ENCODE measurements around the gene PRKAR2B. TPM values are rescaled to one million over a fixed set of nuclear protein-coding genes. Genes with fewer than 3 reads are reported as not detected.
"Not testable (repeated sequence)": the region's sequence is repeated elsewhere in the genome, so short reads cannot be mapped to it uniquely, and the experiment has no call there.

Gene PRKAR2B
- total and polyA plus RNA-seq, 2 donors: 3.5 to 7.1 TPM

GRCh38 chr7:107150375-107151073 lies 106.0 kb downstream of the PRKAR2B start:
- Histone ChIP-seq H3K9me3 (ENCODE audit: control insufficient read depth in 2 of 2, insufficient read depth in 1 of 2, low read length in 1 of 2) (no peaks in the 10 kb centered on the region), H3K36me3 (ENCODE audit: control insufficient read depth in 2 of 2, insufficient read depth in 2 of 2, low read length in 1 of 2) (no peaks in the 10 kb centered on the region), H3K4me1 (ENCODE audit: control insufficient read depth in 2 of 2, insufficient read depth in 2 of 2, low read length in 2 of 2) (no peaks in the 10 kb centered on the region), H3K27ac (ENCODE audit: low read depth in 1 of 2, low read length in 1 of 2) (no peak overlapping the region), H3K4me3 (ENCODE audit: low read length in 2 of 2) (no peak overlapping the region), H3K27me3 (ENCODE audit: control insufficient read depth in 2 of 2, insufficient read depth in 1 of 2, low read length in 1 of 2) (no peaks in the 10 kb centered on the region)
- peak; percentile 47 to 86 (median 74) for DNase-seq (ENCODE audit: low read depth in 6 of 9, low spot score in 9 of 9)
- 28% methylated on average over 4 of the region's 4 CpGs for WGBS

GRCh38 chr7:107151538-107151937 lies 107.0 kb downstream of the PRKAR2B start:
- no peaks in the 10 kb centered on the region for H3K36me3 ChIP-seq (ENCODE audit: control insufficient read depth in 2 of 2, insufficient read depth in 2 of 2, low read length in 1 of 2)
- no peaks in the 10 kb centered on the region for H3K27me3 ChIP-seq (ENCODE audit: control insufficient read depth in 2 of 2, insufficient read depth in 1 of 2, low read length in 1 of 2)
- no peak overlapping the region for H3K4me3 ChIP-seq (ENCODE audit: low read length in 2 of 2)
- no peaks in the 10 kb centered on the region for H3K4me1 ChIP-seq (ENCODE audit: control insufficient read depth in 2 of 2, insufficient read depth in 2 of 2, low read length in 2 of 2)
- no peak overlapping the region for H3K27ac ChIP-seq (ENCODE audit: low read depth in 1 of 2, low read length in 1 of 2)
- no peaks in the 10 kb centered on the region for H3K9me3 ChIP-seq (ENCODE audit: control insufficient read depth in 2 of 2, insufficient read depth in 1 of 2, low read length in 1 of 2)
- 97% methylated on average over 7 of the region's 7 CpGs for WGBS
- DNase-seq (ENCODE audit: low read depth in 6 of 9, low spot score in 9 of 9): no peak

- no peaks in the 10 kb centered on the region for H3K9me3 ChIP-seq (ENCODE audit: control insufficient read depth in 2 of 2, insufficient read depth in 1 of 2, low read length in 1 of 2)
- no peaks in the 10 kb centered on the region for H3K4me1 ChIP-seq (ENCODE audit: control insufficient read depth in 2 of 2, insufficient read depth in 2 of 2, low read length in 2 of 2)
- H3K27ac ChIP-seq (ENCODE audit: low read depth in 1 of 2, low read length in 1 of 2): no peak overlapping the region
- WGBS: 81% methylated on average over 4 of the region's 4 CpGs
- H3K27me3 ChIP-seq (ENCODE audit: control insufficient read depth in 2 of 2, insufficient read depth in 1 of 2, low read length in 1 of 2): no peaks in the 10 kb centered on the region
- no peak overlapping the region for H3K4me3 ChIP-seq (ENCODE audit: low read length in 2 of 2)
- H3K36me3 ChIP-seq (ENCODE audit: control insufficient read depth in 2 of 2, insufficient read depth in 2 of 2, low read length in 1 of 2): no peaks in the 10 kb centered on the region
- no peak for DNase-seq (ENCODE audit: low read depth in 6 of 9, low spot score in 9 of 9)
These were observed 107.5 kb downstream of the PRKAR2B start for GRCh38 chr7:107152011-107152410.

GRCh38 chr7:107154826-107155225 lies 110.3 kb downstream of the PRKAR2B start:
- no peak for DNase-seq (ENCODE audit: low read depth in 6 of 9, low spot score in 9 of 9)
- no peaks in the 10 kb centered on the region for H3K36me3 ChIP-seq (ENCODE audit: control insufficient read depth in 2 of 2, insufficient read depth in 2 of 2, low read length in 1 of 2)
- no peak overlapping the region for H3K4me3 ChIP-seq (ENCODE audit: low read length in 2 of 2)
- no peaks in the 10 kb centered on the region for H3K4me1 ChIP-seq (ENCODE audit: control insufficient read depth in 2 of 2, insufficient read depth in 2 of 2, low read length in 2 of 2)
- no peak overlapping the region for H3K27ac ChIP-seq (ENCODE audit: low read depth in 1 of 2, low read length in 1 of 2)
- 96% methylated on average over 6 of the region's 6 CpGs for WGBS
- no peaks in the 10 kb centered on the region for H3K27me3 ChIP-seq (ENCODE audit: control insufficient read depth in 2 of 2, insufficient read depth in 1 of 2, low read length in 1 of 2)
- no peaks in the 10 kb centered on the region for H3K9me3 ChIP-seq (ENCODE audit: control insufficient read depth in 2 of 2, insufficient read depth in 1 of 2, low read length in 1 of 2)

- WGBS: 98% methylated on average over 3 of the region's 3 CpGs
- H3K27ac ChIP-seq (ENCODE audit: low read depth in 1 of 2, low read length in 1 of 2); H3K4me1 ChIP-seq (ENCODE audit: control insufficient read depth in 2 of 2, insufficient read depth in 2 of 2, low read length in 2 of 2); H3K9me3 ChIP-seq (ENCODE audit: control insufficient read depth in 2 of 2, insufficient read depth in 1 of 2, low read length in 1 of 2); H3K36me3 ChIP-seq (ENCODE audit: control insufficient read depth in 2 of 2, insufficient read depth in 2 of 2, low read length in 1 of 2); DNase-seq (ENCODE audit: low read depth in 6 of 9, low spot score in 9 of 9); H3K4me3 ChIP-seq (ENCODE audit: low read length in 2 of 2); H3K27me3 ChIP-seq (ENCODE audit: control insufficient read depth in 2 of 2, insufficient read depth in 1 of 2, low read length in 1 of 2): not testable (repeated sequence)
These were observed 111.2 kb downstream of the PRKAR2B start for GRCh38 chr7:107155726-107156125.

- Histone ChIP-seq H3K9me3 (ENCODE audit: control insufficient read depth in 2 of 2, insufficient read depth in 1 of 2, low read length in 1 of 2) (no peaks in the 10 kb centered on the region), H3K27ac (ENCODE audit: low read depth in 1 of 2, low read length in 1 of 2) (no peak overlapping the region), H3K4me3 (ENCODE audit: low read length in 2 of 2) (no peak overlapping the region), H3K27me3 (ENCODE audit: control insufficient read depth in 2 of 2, insufficient read depth in 1 of 2, low read length in 1 of 2) (no peaks in the 10 kb centered on the region), H3K36me3 (ENCODE audit: control insufficient read depth in 2 of 2, insufficient read depth in 2 of 2, low read length in 1 of 2) (no peaks in the 10 kb centered on the region), H3K4me1 (ENCODE audit: control insufficient read depth in 2 of 2, insufficient read depth in 2 of 2, low read length in 2 of 2) (no peaks in the 10 kb centered on the region)
- DNase-seq (ENCODE audit: low read depth in 6 of 9, low spot score in 9 of 9): no peak
- 98% methylated on average over 7 of the region's 7 CpGs for WGBS
These were observed 112.6 kb downstream of the PRKAR2B start for GRCh38 chr7:107157091-107157490.

- Histone ChIP-seq H3K4me3 (ENCODE audit: low read length in 2 of 2) (no peak overlapping the region), H3K9me3 (ENCODE audit: control insufficient read depth in 2 of 2, insufficient read depth in 1 of 2, low read length in 1 of 2) (no peaks in the 10 kb centered on the region), H3K27me3 (ENCODE audit: control insufficient read depth in 2 of 2, insufficient read depth in 1 of 2, low read length in 1 of 2) (no peaks in the 10 kb centered on the region), H3K4me1 (ENCODE audit: control insufficient read depth in 2 of 2, insufficient read depth in 2 of 2, low read length in 2 of 2) (no peaks in the 10 kb centered on the region), H3K27ac (ENCODE audit: low read depth in 1 of 2, low read length in 1 of 2) (no peak overlapping the region), H3K36me3 (ENCODE audit: control insufficient read depth in 2 of 2, insufficient read depth in 2 of 2, low read length in 1 of 2) (no peaks in the 10 kb centered on the region)
- no peak for DNase-seq (ENCODE audit: low read depth in 6 of 9, low spot score in 9 of 9)
- WGBS: 97% methylated on average over 2 of the region's 2 CpGs
These were observed 113.5 kb downstream of the PRKAR2B start for GRCh38 chr7:107158028-107158427.

- Histone ChIP-seq H3K36me3 (ENCODE audit: control insufficient read depth in 2 of 2, insufficient read depth in 2 of 2, low read length in 1 of 2) (no peaks in the 10 kb centered on the region), H3K4me3 (ENCODE audit: low read length in 2 of 2) (no peak overlapping the region), H3K4me1 (ENCODE audit: control insufficient read depth in 2 of 2, insufficient read depth in 2 of 2, low read length in 2 of 2) (no peaks in the 10 kb centered on the region), H3K9me3 (ENCODE audit: control insufficient read depth in 2 of 2, insufficient read depth in 1 of 2, low read length in 1 of 2) (no peaks in the 10 kb centered on the region), H3K27ac (ENCODE audit: low read depth in 1 of 2, low read length in 1 of 2) (no peak overlapping the region), H3K27me3 (ENCODE audit: control insufficient read depth in 2 of 2, insufficient read depth in 1 of 2, low read length in 1 of 2) (no peaks in the 10 kb centered on the region)
- DNase-seq (ENCODE audit: low read depth in 6 of 9, low spot score in 9 of 9): no peak
- WGBS: 95% methylated on average over 2 of the region's 2 CpGs
These were observed 115.9 kb downstream of the PRKAR2B start for GRCh38 chr7:107160389-107160788.

GRCh38 chr7:107161415-107161814 lies 116.9 kb downstream of the PRKAR2B start:
- Histone ChIP-seq H3K4me1 (ENCODE audit: control insufficient read depth in 2 of 2, insufficient read depth in 2 of 2, low read length in 2 of 2) (no peaks in the 10 kb centered on the region), H3K36me3 (ENCODE audit: control insufficient read depth in 2 of 2, insufficient read depth in 2 of 2, low read length in 1 of 2) (no peaks in the 10 kb centered on the region), H3K9me3 (ENCODE audit: control insufficient read depth in 2 of 2, insufficient read depth in 1 of 2, low read length in 1 of 2) (no peaks in the 10 kb centered on the region), H3K27ac (ENCODE audit: low read depth in 1 of 2, low read length in 1 of 2) (no peak overlapping the region), H3K27me3 (ENCODE audit: control insufficient read depth in 2 of 2, insufficient read depth in 1 of 2, low read length in 1 of 2) (no peaks in the 10 kb centered on the region), H3K4me3 (ENCODE audit: low read length in 2 of 2) (no peak overlapping the region)
- DNase-seq (ENCODE audit: low read depth in 6 of 9, low spot score in 9 of 9): no peak
- WGBS: 95% methylated on average over 3 of the region's 3 CpGs

Measured in thymus (tissue), 11 donors.